ENCODE measurements around the gene HTRA3. TPM values are rescaled to one million over a fixed set of nuclear protein-coding genes. Genes with fewer than 3 reads are reported as not detected.

Gene HTRA3
- total RNA-seq, 1 experiment from 2014 or later, result 2.3 TPM

GRCh38 chr4:8286719-8287342 is 17.3 kb downstream of the HTRA3 start:
- H3K4me1 Mint-ChIP-seq, result no peaks in the 10 kb centered on the region
- no peak for ATAC-seq
- no peaks in the 10 kb centered on the region for H3K36me3 Mint-ChIP-seq
- H3K27me3 Mint-ChIP-seq (ENCODE audit: low read depth), result no peaks in the 10 kb centered on the region
- H3K4me3 Mint-ChIP-seq, result no peak overlapping the region
- no peak overlapping the region for H3K27ac Mint-ChIP-seq
- DNase-seq (ENCODE audit: low spot score), result no peak
- CTCF ChIA-PET, result no interaction called here
- no peaks in the 10 kb centered on the region for H3K9me3 Mint-ChIP-seq
- POLR2A ChIA-PET, result no interaction called here
- TF ChIP-seq NR1H2 (CRISPR knock-in tag; IDR thresholded peaks at IDR 0.05) (no peak), OVOL2 (CRISPR knock-in tag; IDR thresholded peaks at IDR 0.05; ENCODE audit: borderline replicate concordance) (no peak), AR (CRISPR knock-in tag; IDR thresholded peaks at IDR 0.05) (no peak), ZNF416 (CRISPR knock-in tag; IDR thresholded peaks at IDR 0.05) (no peak), NR3C1 (CRISPR knock-in tag; conservative IDR thresholded peaks at IDR 0.05; ENCODE audit: low read depth) (no peak), ZNF671 (CRISPR knock-in tag; IDR thresholded peaks at IDR 0.05) (no peak), ZNF396 (CRISPR knock-in tag; IDR thresholded peaks at IDR 0.05; ENCODE audit: borderline replicate concordance) (no peak), E2F1 (CRISPR knock-in tag; IDR thresholded peaks at IDR 0.05) (no peak), JUN (CRISPR knock-in tag; IDR thresholded peaks at IDR 0.05) (no peak), ARID4B (CRISPR knock-in tag; IDR thresholded peaks at IDR 0.05; ENCODE audit: borderline replicate concordance) (no peak), ZNF219 (CRISPR knock-in tag; IDR thresholded peaks at IDR 0.05; ENCODE audit: borderline replicate concordance) (no peak), NR2C2 (CRISPR knock-in tag; IDR thresholded peaks at IDR 0.05) (no peak), ESRRA (CRISPR knock-in tag; IDR thresholded peaks at IDR 0.05; ENCODE audit: borderline replicate concordance) (no peak), ATF3 (CRISPR knock-in tag; conservative IDR thresholded peaks at IDR 0.05) (no peak), ERG (CRISPR knock-in tag; IDR thresholded peaks at IDR 0.05) (no peak)
